HG02938 (cell line): Measurements from ENCODE around the gene DYNC2LI1.

Experiments
- ATAC-seq: cut with Tn5 transposase; IDR thresholded peaks from one replicate; pipeline ENCODE4 v1.9.1; 2021; ENCODE audit warnings: mild to moderate bottlenecking, moderate library complexity; ENCODE audit not compliant: unreplicated experiment

DYNC2LI1 gene

GRCh38 chr2:43762286-43762685 is 11.6 kb upstream of the DYNC2LI1 start:
- no peak for ATAC-seq

- ATAC-seq: no peak
These were observed 10.7 kb upstream of the DYNC2LI1 start for GRCh38 chr2:43763091-43763490.

GRCh38 chr2:43764086-43764705 is 9.6 kb upstream of the DYNC2LI1 start:
- no peak for ATAC-seq

GRCh38 chr2:43766006-43766405 is 7.8 kb upstream of the DYNC2LI1 start:
- ATAC-seq: no peak

- ATAC-seq: no peak
These were observed 778 bp downstream of the DYNC2LI1 start for GRCh38 chr2:43774617-43775016.

- ATAC-seq: no peak
These were observed 2.5 kb downstream of the DYNC2LI1 start for GRCh38 chr2:43776324-43776723.

GRCh38 chr2:43777306-43777926 is 3.6 kb downstream of the DYNC2LI1 start:
- no peak for ATAC-seq

GRCh38 chr2:43778233-43778632 is 4.4 kb downstream of the DYNC2LI1 start:
- no peak for ATAC-seq

- no peak for ATAC-seq
These were observed 14.1 kb downstream of the DYNC2LI1 start for GRCh38 chr2:43787895-43788294.

- ATAC-seq: no peak
These were observed 14.8 kb downstream of the DYNC2LI1 start for GRCh38 chr2:43788646-43789045.

GRCh38 chr2:43790147-43790546 is 16.3 kb downstream of the DYNC2LI1 start:
- ATAC-seq: no peak

GRCh38 chr2:43791035-43791765 is 17.4 kb downstream of the DYNC2LI1 start:
- no peak for ATAC-seq

- no peak for ATAC-seq
These were observed 18.8 kb downstream of the DYNC2LI1 start for GRCh38 chr2:43792653-43793052.

GRCh38 chr2:43794956-43795355 is 21.1 kb downstream of the DYNC2LI1 start:
- ATAC-seq: no peak

- no peak for ATAC-seq
These were observed 22.4 kb downstream of the DYNC2LI1 start for GRCh38 chr2:43796206-43796605.

- ATAC-seq: no peak
These were observed 24.5 kb downstream of the DYNC2LI1 start for GRCh38 chr2:43798300-43798699.

GRCh38 chr2:43800894-43801293 is 27.1 kb downstream of the DYNC2LI1 start:
- ATAC-seq: no peak

GRCh38 chr2:43802135-43802534 is 28.3 kb downstream of the DYNC2LI1 start:
- no peak for ATAC-seq

GRCh38 chr2:43803113-43803512 is 29.3 kb downstream of the DYNC2LI1 start:
- ATAC-seq: no peak

- ATAC-seq: no peak
These were observed 32.8 kb downstream of the DYNC2LI1 start for GRCh38 chr2:43806719-43807031.

GRCh38 chr2:43810452-43810851 is 36.6 kb downstream of the DYNC2LI1 start:
- no peak for ATAC-seq

- ATAC-seq: no peak
These were observed 37.0 kb downstream of the DYNC2LI1 start for GRCh38 chr2:43810888-43811287.
